ENCODE data around the gene DGKB. TPM values are rescaled to one million over a fixed set of nuclear protein-coding genes. Genes with fewer than 3 reads are reported as not detected.

The DGKB gene
- total RNA-seq, 4 donors from 2014 or later, result 0.40 to 3.8 (median 0.82) TPM; not detected in 1

DNA sequence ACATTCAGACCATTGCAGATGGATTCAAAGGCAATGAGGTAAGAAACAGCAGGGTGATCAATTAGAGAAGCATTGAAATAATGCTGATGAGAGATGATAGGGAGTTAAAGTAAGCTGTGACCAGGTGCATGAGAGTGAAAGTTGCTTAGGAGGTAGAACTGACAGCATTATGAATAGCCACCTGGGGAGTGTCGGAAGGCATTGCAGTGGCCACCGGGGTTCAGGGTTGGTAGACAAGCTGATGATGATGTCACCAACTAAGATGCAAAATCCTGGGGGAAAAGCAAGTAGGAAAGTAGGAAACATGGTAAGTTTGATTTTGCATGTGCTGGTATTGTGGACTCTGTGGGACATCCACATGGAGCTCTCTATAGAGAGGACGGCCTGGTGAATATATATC is 701.2 kb downstream of the DGKB start:
- intact Hi-C loops (cut with DNase I; ENCODE audit: low total_unique reads), result no loop called here
- in situ Hi-C loops (cut with MboI; ENCODE audit: low pct_ligation_motif_present in 1 of 4, low pct_unique_long_range_greater_than_20kb in 1 of 4, low sequenced_read_pairs in 3 of 4), result no loop called here
- Histone ChIP-seq H3K36me3 (no peaks in the 10 kb centered on the region), H3K27ac (no peak overlapping the region), H3K9me3 (no peaks in the 10 kb centered on the region), H3K27me3 (no peaks in the 10 kb centered on the region), H3K4me3 (no peak overlapping the region), H3K4me1 (no peaks in the 10 kb centered on the region)
- no peak for DNase-seq
- 82 to 83% methylated on average over 3 of the region's 3 CpGs for WGBS, 2 donors (ENCODE audit: low coverage in 1 of 2)
- TF ChIP-seq EP300 (IDR thresholded peaks at IDR 0.05; ENCODE audit: low read depth) (no peak), POLR2A (IDR thresholded peaks at IDR 0.05) (no peak), POLR2AphosphoS5 (IDR thresholded peaks at IDR 0.05) (no peak)
- TF ChIP-seq, protein P1, sequence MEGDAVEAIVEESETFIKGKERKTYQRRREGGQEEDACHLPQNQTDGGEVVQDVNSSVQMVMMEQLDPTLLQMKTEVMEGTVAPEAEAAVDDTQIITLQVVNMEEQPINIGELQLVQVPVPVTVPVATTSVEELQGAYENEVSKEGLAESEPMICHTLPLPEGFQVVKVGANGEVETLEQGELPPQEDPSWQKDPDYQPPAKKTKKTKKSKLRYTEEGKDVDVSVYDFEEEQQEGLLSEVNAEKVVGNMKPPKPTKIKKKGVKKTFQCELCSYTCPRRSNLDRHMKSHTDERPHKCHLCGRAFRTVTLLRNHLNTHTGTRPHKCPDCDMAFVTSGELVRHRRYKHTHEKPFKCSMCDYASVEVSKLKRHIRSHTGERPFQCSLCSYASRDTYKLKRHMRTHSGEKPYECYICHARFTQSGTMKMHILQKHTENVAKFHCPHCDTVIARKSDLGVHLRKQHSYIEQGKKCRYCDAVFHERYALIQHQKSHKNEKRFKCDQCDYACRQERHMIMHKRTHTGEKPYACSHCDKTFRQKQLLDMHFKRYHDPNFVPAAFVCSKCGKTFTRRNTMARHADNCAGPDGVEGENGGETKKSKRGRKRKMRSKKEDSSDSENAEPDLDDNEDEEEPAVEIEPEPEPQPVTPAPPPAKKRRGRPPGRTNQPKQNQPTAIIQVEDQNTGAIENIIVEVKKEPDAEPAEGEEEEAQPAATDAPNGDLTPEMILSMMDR (IDR thresholded peaks at IDR 0.05), result no peak

DNA sequence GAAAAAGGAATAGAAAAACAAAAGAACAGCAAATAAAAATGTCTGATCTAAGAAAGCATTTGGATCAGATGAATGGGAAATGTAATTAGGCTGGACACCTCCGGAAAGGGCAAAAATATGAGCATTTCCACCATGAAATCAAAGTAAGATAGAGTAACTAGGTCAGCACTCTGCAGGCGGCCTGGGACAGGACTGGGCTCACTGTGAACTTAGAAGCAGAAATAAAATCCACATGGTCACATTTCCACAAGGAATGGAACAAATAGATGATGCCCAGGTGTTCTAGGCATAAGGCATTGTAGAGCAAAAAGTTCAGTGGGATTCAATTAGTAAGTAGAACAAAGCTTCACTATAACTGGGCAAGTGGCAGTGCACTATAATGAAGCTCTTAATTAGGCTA is 703.2 kb downstream of the DGKB start:
- WGBS, 2 donors (ENCODE audit: low coverage in 1 of 2), result 76 to 79% methylated on average over 2 of the region's 2 CpGs
- DNase-seq, result no peak
- no peak overlapping the region for H3K27ac ChIP-seq
- H3K9me3 ChIP-seq, result no peaks in the 10 kb centered on the region
- no peaks in the 10 kb centered on the region for H3K4me1 ChIP-seq
- intact Hi-C loops (cut with DNase I; ENCODE audit: low total_unique reads) (no loop called here), in situ Hi-C loops (cut with MboI; ENCODE audit: low pct_ligation_motif_present in 1 of 4, low pct_unique_long_range_greater_than_20kb in 1 of 4, low sequenced_read_pairs in 3 of 4) (no loop called here)
- no peaks in the 10 kb centered on the region for H3K27me3 ChIP-seq
- no peaks in the 10 kb centered on the region for H3K36me3 ChIP-seq
- no peak for TF ChIP-seq EP300 (IDR thresholded peaks at IDR 0.05; ENCODE audit: low read depth)
- H3K4me3 ChIP-seq, result no peak overlapping the region

DNA sequence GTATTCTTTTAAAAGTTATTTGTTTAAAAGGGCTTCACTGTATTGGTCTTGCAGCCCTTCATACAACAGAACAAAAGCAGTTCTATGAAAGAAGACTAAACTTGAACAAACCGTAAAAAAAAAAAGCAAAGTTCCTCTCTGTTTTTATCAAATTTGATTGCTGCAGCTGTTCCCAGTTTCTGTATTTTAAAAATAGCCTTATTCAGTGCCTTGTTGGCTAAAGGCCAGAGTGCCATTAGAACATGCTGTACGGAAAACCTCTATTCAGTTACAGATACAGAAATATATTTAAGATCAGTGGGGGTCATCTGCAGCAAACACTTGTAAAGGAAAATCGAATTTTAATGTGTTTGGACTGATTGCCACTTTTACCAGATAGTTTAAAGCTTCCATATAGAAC is 705.3 kb downstream of the DGKB start:
- DNase-seq, result no peak
- 21 to 47% methylated on average over 3 of the region's 3 CpGs for WGBS, 2 donors (ENCODE audit: low coverage in 1 of 2)

DNA sequence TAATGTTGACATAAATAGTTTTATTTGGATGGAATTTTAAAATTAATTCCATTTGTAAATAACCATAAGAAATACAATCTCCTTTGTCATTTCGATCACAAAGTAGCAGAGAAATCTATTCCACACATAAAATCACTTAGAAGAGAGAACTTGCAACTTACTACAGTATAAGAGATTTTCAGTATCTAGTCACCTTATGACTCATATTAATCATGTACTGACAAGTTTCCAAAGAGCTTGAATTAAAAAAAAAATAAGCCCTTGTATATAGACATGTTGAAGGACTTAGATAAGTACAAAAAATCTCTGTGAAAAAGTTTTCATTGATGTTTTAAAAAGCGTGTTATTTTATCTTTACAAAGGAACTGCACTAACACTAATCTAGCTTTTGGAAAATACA is 706.0 kb downstream of the DGKB start:
- Histone ChIP-seq H3K4me1 (no peaks in the 10 kb centered on the region), H3K36me3 (no peaks in the 10 kb centered on the region), H3K4me3 (no peak overlapping the region), H3K9me3 (no peaks in the 10 kb centered on the region), H3K27ac (no peak overlapping the region), H3K27me3 (no peaks in the 10 kb centered on the region)
- 75 to 87% methylated on average over 2 of the region's 2 CpGs for WGBS, 2 donors (ENCODE audit: low coverage in 1 of 2)
- no peak for TF ChIP-seq EP300 (IDR thresholded peaks at IDR 0.05; ENCODE audit: low read depth)
- no peak for TF ChIP-seq POLR2A (IDR thresholded peaks at IDR 0.05)
- TF ChIP-seq, protein P1 (IDR thresholded peaks at IDR 0.05), result no peak
- no peak for TF ChIP-seq POLR2AphosphoS5 (IDR thresholded peaks at IDR 0.05)
- DNase-seq, result no peak
- intact Hi-C loops (cut with DNase I; ENCODE audit: low total_unique reads), result no loop called here
- in situ Hi-C loops (cut with MboI; ENCODE audit: low pct_ligation_motif_present in 1 of 4, low pct_unique_long_range_greater_than_20kb in 1 of 4, low sequenced_read_pairs in 3 of 4), result no loop called here

More for the DNA sequence above, 705.3 kb downstream of the DGKB start:
- H3K4me3 ChIP-seq, result no peak overlapping the region
- H3K27me3 ChIP-seq, result no peaks in the 10 kb centered on the region
- no peaks in the 10 kb centered on the region for H3K36me3 ChIP-seq
- H3K4me1 ChIP-seq, result no peaks in the 10 kb centered on the region
- in situ Hi-C loops (cut with MboI; ENCODE audit: low pct_ligation_motif_present in 1 of 4, low pct_unique_long_range_greater_than_20kb in 1 of 4, low sequenced_read_pairs in 3 of 4), result no loop called here
- intact Hi-C loops (cut with DNase I; ENCODE audit: low total_unique reads), result no loop called here
- H3K9me3 ChIP-seq, result no peaks in the 10 kb centered on the region
- H3K27ac ChIP-seq, result no peak overlapping the region
- TF ChIP-seq EP300 (IDR thresholded peaks at IDR 0.05; ENCODE audit: low read depth), result no peak
- TF ChIP-seq POLR2AphosphoS5 (IDR thresholded peaks at IDR 0.05), result no peak
- TF ChIP-seq, protein P1 (IDR thresholded peaks at IDR 0.05), result no peak
- no peak for TF ChIP-seq POLR2A (IDR thresholded peaks at IDR 0.05)

DNA sequence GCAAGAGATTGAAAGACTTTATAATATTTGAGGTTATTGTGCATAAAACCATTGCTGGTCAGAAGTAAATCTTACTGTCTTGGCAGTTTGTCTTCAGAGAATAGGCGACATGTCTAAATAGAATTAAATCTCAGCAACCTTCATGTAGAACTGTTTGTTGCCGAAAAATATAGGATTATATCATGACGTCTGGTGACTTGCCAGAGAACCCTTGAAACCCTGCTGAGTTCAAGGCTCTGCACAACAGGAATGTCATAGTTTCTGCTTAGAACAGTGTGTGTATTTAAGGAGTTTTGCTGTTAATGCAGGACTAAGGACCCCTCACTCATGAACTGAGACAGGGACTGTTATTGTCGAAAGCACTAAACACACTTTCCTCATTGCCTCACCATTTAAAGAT is 706.7 kb downstream of the DGKB start:
- TF ChIP-seq POLR2AphosphoS5 (IDR thresholded peaks at IDR 0.05), result no peak
- TF ChIP-seq, protein P1 (IDR thresholded peaks at IDR 0.05), result no peak
- TF ChIP-seq POLR2A (IDR thresholded peaks at IDR 0.05), result no peak
- TF ChIP-seq EP300 (IDR thresholded peaks at IDR 0.05; ENCODE audit: low read depth), result no peak
- no peak overlapping the region for H3K27ac ChIP-seq
- intact Hi-C loops (cut with DNase I; ENCODE audit: low total_unique reads) (no loop called here), in situ Hi-C loops (cut with MboI; ENCODE audit: low pct_ligation_motif_present in 1 of 4, low pct_unique_long_range_greater_than_20kb in 1 of 4, low sequenced_read_pairs in 3 of 4) (no loop called here)
- WGBS, 2 donors (ENCODE audit: low coverage in 1 of 2), result 80 to 93% methylated on average over 3 to 4 of the region's 4 CpGs
- H3K4me1 ChIP-seq, result no peaks in the 10 kb centered on the region
- H3K9me3 ChIP-seq, result no peaks in the 10 kb centered on the region
- no peak for DNase-seq
- no peaks in the 10 kb centered on the region for H3K27me3 ChIP-seq
- H3K4me3 ChIP-seq, result no peak overlapping the region
- H3K36me3 ChIP-seq, result no peaks in the 10 kb centered on the region
